Putamen (tissue), 1 donor: ENCODE measurements around the gene S100A4.

Experiments used
- DNase-seq: peaks from one replicate; pipeline ENCODE4 v3.0.0-alpha.2; 2016; ENCODE audit warnings: low spot score

The S100A4 gene

GRCh38 chr1:153507926-153508583, 37.6 kb downstream of the S100A4 start:
- no peak for DNase-seq

DNA sequence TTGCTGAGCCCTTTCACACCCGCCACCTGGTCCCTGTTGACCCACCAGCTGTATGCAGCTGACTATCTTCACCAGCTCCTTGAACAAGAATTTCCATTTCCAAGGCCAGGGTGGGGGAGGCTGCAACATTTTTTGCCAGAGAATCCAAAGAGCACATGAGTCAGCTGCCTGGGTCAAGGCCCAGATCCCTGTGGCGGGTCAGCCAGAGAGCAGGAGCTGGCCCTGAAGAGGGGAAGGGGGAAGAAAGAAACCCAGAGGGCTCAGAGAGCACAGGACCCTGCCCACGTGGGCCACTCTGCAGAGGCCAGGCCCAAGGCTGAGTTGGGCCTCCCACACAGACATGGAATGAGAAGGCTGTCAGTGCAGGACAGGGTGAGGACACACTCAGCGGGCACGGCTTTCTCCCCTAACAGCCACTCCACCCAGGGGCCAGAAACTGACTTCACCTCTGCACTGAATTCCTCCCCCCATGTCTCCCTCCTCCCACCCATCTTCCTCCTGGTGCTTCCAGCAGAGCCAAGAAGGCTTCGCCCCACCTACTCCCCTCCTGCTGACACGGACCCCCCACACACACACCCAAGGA, 38.7 kb downstream of the S100A4 start:
- DNase-seq: no peak

- no peak for DNase-seq
Observed at GRCh38 chr1:153506386-153506785, 39.2 kb downstream of the S100A4 start.

DNA sequence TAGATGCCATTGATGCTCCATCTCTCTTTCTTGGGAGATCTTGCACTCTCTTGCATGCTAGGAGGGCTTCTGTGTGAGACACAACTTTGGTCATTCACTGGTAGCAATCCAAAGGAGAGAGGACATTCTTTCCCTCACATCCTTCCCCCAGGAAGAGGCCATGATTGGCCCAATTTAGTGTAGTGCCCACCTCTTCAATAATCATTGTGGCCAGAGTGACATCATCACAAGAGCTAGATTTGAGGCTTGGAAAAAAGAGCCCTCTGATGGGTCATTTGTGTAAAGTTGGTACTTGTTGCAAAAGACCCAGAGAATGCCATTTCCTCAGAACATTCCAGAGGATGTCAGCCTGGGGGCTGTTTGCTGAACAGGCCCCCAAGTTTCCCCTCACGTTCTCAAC, 40.0 kb downstream of the S100A4 start:
- no peak for DNase-seq

- DNase-seq: no peak
Observed at GRCh38 chr1:153503766-153504165, 41.8 kb downstream of the S100A4 start.

- DNase-seq: no peak
Observed at GRCh38 chr1:153498746-153499145, 46.9 kb downstream of the S100A4 start.

- no peak for DNase-seq
Observed at GRCh38 chr1:153495536-153495935, 50.1 kb downstream of the S100A4 start.

DNA sequence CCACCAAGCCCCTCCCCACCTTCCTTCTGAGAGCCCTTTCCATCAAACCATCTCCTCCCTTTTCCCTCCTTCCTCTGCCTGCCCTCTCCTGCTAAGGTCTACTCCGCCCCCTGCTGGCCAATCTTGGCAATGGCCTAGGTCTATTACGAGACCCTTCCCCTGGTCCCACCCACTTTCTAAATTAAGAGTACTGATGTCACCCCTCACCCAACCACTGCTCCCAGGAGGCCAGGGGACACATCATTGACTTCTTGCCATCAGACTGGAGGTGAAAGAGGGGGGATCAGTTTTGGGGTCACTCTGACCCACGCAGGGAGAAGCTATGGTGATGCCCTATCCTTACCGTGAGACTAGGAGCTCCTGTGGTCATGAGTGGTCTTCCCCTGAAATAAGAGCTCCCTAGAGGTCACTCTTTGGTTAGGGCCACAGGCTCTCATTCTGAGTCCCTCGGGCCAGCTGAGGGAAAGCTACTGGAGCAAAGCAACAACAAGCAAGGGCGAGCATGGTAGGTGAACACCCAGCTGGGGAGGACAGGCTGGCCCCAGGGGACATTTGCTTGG, 50.5 kb downstream of the S100A4 start:
- no peak for DNase-seq
